NCI-H1417 treated with DMSO at 0.1 percent for 48 hours (cell line): ENCODE measurements around the gene GOLIM4.

ENCODE experiments used
- DNase-seq: peaks from one replicate; lab custom pipeline; 2025; lab: John Stamatoyannopoulos, UW

The GOLIM4 gene

GRCh38 chr3:168100777-168101492, 5.2 kb upstream of the GOLIM4 start:
- no peak for DNase-seq

GRCh38 chr3:168097381-168097780, 1.7 kb upstream of the GOLIM4 start:
- no peak for DNase-seq

GRCh38 chr3:168096210-168096652, 507 bp upstream of the GOLIM4 start:
- DNase-seq = peak; percentile 90

- no peak for DNase-seq
Measured at GRCh38 chr3:168094877-168095610, 680 bp downstream of the GOLIM4 start.

GRCh38 chr3:168094580-168094876, 1.2 kb downstream of the GOLIM4 start:
- no peak for DNase-seq

GRCh38 chr3:168093790-168094189, 1.9 kb downstream of the GOLIM4 start:
- no peak for DNase-seq

GRCh38 chr3:168093229-168093628, 2.5 kb downstream of the GOLIM4 start:
- DNase-seq = no peak

GRCh38 chr3:168091941-168092340, 3.8 kb downstream of the GOLIM4 start:
- DNase-seq = no peak

- no peak for DNase-seq
Measured at GRCh38 chr3:168091302-168091858, 4.3 kb downstream of the GOLIM4 start.

GRCh38 chr3:168090306-168091085, 5.2 kb downstream of the GOLIM4 start:
- DNase-seq = no peak

- DNase-seq = no peak
Measured at GRCh38 chr3:168089179-168089771, 6.4 kb downstream of the GOLIM4 start.

- no peak for DNase-seq
Measured at GRCh38 chr3:168088106-168088720, 7.5 kb downstream of the GOLIM4 start.

GRCh38 chr3:168087539-168087938, 8.2 kb downstream of the GOLIM4 start:
- DNase-seq = no peak

GRCh38 chr3:168086541-168087260, 9.0 kb downstream of the GOLIM4 start:
- DNase-seq = no peak

- no peak for DNase-seq
Measured at GRCh38 chr3:168085491-168086119, 10.1 kb downstream of the GOLIM4 start.

- no peak for DNase-seq
Measured at GRCh38 chr3:168083906-168084305, 11.8 kb downstream of the GOLIM4 start.

- no peak for DNase-seq
Measured at GRCh38 chr3:168081856-168082255, 13.9 kb downstream of the GOLIM4 start.

GRCh38 chr3:168081171-168081771, 14.5 kb downstream of the GOLIM4 start:
- no peak for DNase-seq

- DNase-seq = no peak
Measured at GRCh38 chr3:168080499-168081170, 15.1 kb downstream of the GOLIM4 start.

- DNase-seq = no peak
Measured at GRCh38 chr3:168080022-168080421, 15.7 kb downstream of the GOLIM4 start.
